HCT116 (cell line): Measurements from ENCODE around the gene NOP16. TPM values are rescaled to one million over a fixed set of nuclear protein-coding genes. Genes with fewer than 3 reads are reported as not detected.

Source experiments
- ATAC-seq: fragments of 200-7000 bp; cut with Tn5 transposase; 2 replicates; pipeline ENCODE4 v1.9.1; 2020; ENCODE audit warnings: mild to moderate bottlenecking, moderate library complexity
- Bru-seq: library from RNA; stranded (reverse); fragments of 400-500 nt; gene quantifications from one replicate; lab custom pipeline; 2021; lab: Mats Ljungman, UMichigan
- BruChase-seq, 2 experiments: library from RNA; stranded (reverse); fragments of 400-500 nt; gene quantifications; one replicate each; lab custom pipeline; 2021; lab: Mats Ljungman, UMichigan
- BruUV-seq: library from RNA; stranded (reverse); fragments of 400-500 nt; replicated peaks from 2 replicates; lab custom pipeline; 2021; lab: Mats Ljungman, UMichigan
- CTCF ChIA-PET: fragments of 300-600 bp; sonication (Branson Sonifier 250); formaldehyde crosslinking; loops from one replicate; lab custom pipeline; 2021; ENCODE audit warnings: antibody characterized with exemption; lab: Charles Lee
- POLR2A ChIA-PET: fragments of 300-600, 350-600 bp; sonication (Branson Sonifier 250); formaldehyde crosslinking; loops from one replicate; lab custom pipeline; 2021; ENCODE audit warnings: antibody characterized with exemption; lab: Charles Lee
- RAD21 ChIA-PET, 2 experiments: fragments of 300-600 bp; sonication (Branson Sonifier 250); formaldehyde crosslinking; loops; one replicate each; lab custom pipeline; 2023; ENCODE audit warnings: low total read pairs in 2 of 2; ENCODE audit not compliant: uncharacterized antibody in 2 of 2, unreplicated experiment in 2 of 2, low non-redundant PET in 1 of 2; lab: Charles Lee
- DNase-seq: peaks from one replicate; pipeline ENCODE4 v3.0.0-alpha.2; 2010; ENCODE audit warnings: low read depth, low spot score
- H2AFZ ChIP-seq: fragments of 200-600 bp; shearing (Covaris generic), sonication (generic); 2 replicates; pipeline ENCODE4 v1.6.1; 2017; ENCODE audit warnings: low read depth, mixed run types, mixed read lengths, antibody characterized with exemption, low read length; ENCODE audit not compliant: poor library complexity, severe bottlenecking
- H3K27ac ChIP-seq: 2 replicates; pipeline ENCODE4 v1.5.1; 2012; ENCODE audit warnings: low read depth, low read length
- H3K27me3 ChIP-seq: fragments of 200-600 bp; sonication (generic); 2 replicates; pipeline ENCODE4 v1.6.1; 2016; ENCODE audit warnings: mixed run types, low read length, mixed read lengths; ENCODE audit not compliant: insufficient read depth
- H3K36me3 ChIP-seq, 2 experiments: fragments of 200-500 bp in 1 of 2; fragments of 200-600 bp in 1 of 2; sonication (Bioruptor generic) in 1 of 2; sonication (generic) in 1 of 2; 2 replicates each; pipeline versions ENCODE4 v1.5.1 to v1.6.1; 2014 to 2016; ENCODE audit warnings: low read length in 2 of 2, inconsistent platforms in 1 of 2, mixed read lengths in 1 of 2, mixed run types in 1 of 2; ENCODE audit not compliant: insufficient read depth in 2 of 2, control insufficient read depth in 1 of 2
- H3K4me1 ChIP-seq, 2 experiments: fragments of 200-600 bp in 1 of 2; sonication (generic) in 1 of 2; 2 replicates each; pipeline versions ENCODE4 v1.5.1 to v1.6.1; 2012 to 2017; ENCODE audit warnings: low read length in 2 of 2, inconsistent platforms in 1 of 2, mild to moderate bottlenecking in 1 of 2, mixed read lengths in 1 of 2, mixed run types in 1 of 2, moderate library complexity in 1 of 2; ENCODE audit not compliant: insufficient read depth in 2 of 2, control insufficient read depth in 1 of 2
- H3K4me2 ChIP-seq: fragments of 200-600 bp; sonication (generic); 2 replicates; pipeline ENCODE4 v1.6.1; 2017; ENCODE audit warnings: mixed run types, low read length, mixed read lengths
- H3K4me3 ChIP-seq, 2 experiments: fragments of 200-600 bp in 1 of 2; sonication (generic) in 1 of 2; replicated peaks in 1 of 2; 2 replicates each; pipeline ENCODE4 v1.5.1; 2011 to 2016; ENCODE audit warnings: low read length in 2 of 2, control low read depth in 1 of 2, low read depth in 1 of 2, mild to moderate bottlenecking in 1 of 2, mixed read lengths in 1 of 2, mixed run types in 1 of 2
- H3K79me2 ChIP-seq: fragments of 200-600 bp; sonication (generic); 2 replicates; pipeline ENCODE4 v1.6.1; 2017; ENCODE audit warnings: mild to moderate bottlenecking, mixed run types, low read length, moderate library complexity, mixed read lengths; ENCODE audit not compliant: insufficient read depth
- H3K9ac ChIP-seq: fragments of 200-600 bp; sonication (generic); 2 replicates; pipeline ENCODE4 v1.6.1; 2016; ENCODE audit warnings: low read length, mixed read lengths
- H3K9me2 ChIP-seq: fragments of 200-600 bp; sonication (generic), shearing (Covaris generic); 2 replicates; pipeline ENCODE4 v1.6.1; 2017; ENCODE audit warnings: mixed run types, mild to moderate bottlenecking, moderate library complexity; ENCODE audit not compliant: insufficient read depth
- H3K9me3 ChIP-seq, 2 experiments: fragments of 200-500 bp in 1 of 2; fragments of 200-600 bp in 1 of 2; sonication (Bioruptor generic) in 1 of 2; sonication (generic) in 1 of 2; 2 replicates each; pipeline ENCODE4 v1.6.1; 2014 to 2017; ENCODE audit warnings: low read length in 2 of 2, mixed read lengths in 2 of 2, inconsistent platforms in 1 of 2, low read depth in 1 of 2, mild to moderate bottlenecking in 1 of 2, mixed run types in 1 of 2, moderate library complexity in 1 of 2; ENCODE audit not compliant: control insufficient read depth in 1 of 2, insufficient read depth in 1 of 2
- H4K20me1 ChIP-seq: fragments of 200-600 bp; sonication (generic), shearing (Covaris generic); 2 replicates; pipeline ENCODE4 v1.6.1; 2017; ENCODE audit warnings: mixed run types, mild to moderate bottlenecking, moderate library complexity; ENCODE audit not compliant: insufficient read depth
- CTCF ChIP-seq, 3 experiments: fragments of 200-600 bp in 1 of 3; sonication (generic) in 1 of 3; IDR thresholded peaks in 2 of 3; conservative IDR thresholded peaks in 1 of 3; 2 replicates each; pipeline ENCODE4 v1.5.1; 2012 to 2017; ENCODE audit warnings: low read depth in 2 of 3, low read length in 2 of 3, antibody characterized with exemption in 1 of 3, borderline replicate concordance in 1 of 3, control low read depth in 1 of 3, mild to moderate bottlenecking in 1 of 3, mixed read lengths in 1 of 3, mixed run types in 1 of 3, moderate library complexity in 1 of 3; ENCODE audit not compliant: insufficient read depth in 1 of 3
- EGR1 ChIP-seq: IDR thresholded peaks from 2 replicates; pipeline ENCODE4 v1.6.1; 2012; ENCODE audit warnings: low read depth
- EZH2phosphoT487 ChIP-seq: fragments of 200-600 bp; IDR thresholded peaks from 2 replicates; pipeline ENCODE4 v1.6.1; 2018; ENCODE audit warnings: antibody characterized with exemption, borderline replicate concordance
- POLR2A ChIP-seq: IDR thresholded peaks from 2 replicates; pipeline ENCODE4 v1.7.0; 2011; ENCODE audit warnings: borderline replicate concordance; ENCODE audit not compliant: insufficient read depth, insufficient read length; ENCODE audit errors: extremely low read depth
- POLR2AphosphoS5 ChIP-seq: IDR thresholded peaks from 2 replicates; pipeline ENCODE4 v1.6.1; 2011; ENCODE audit warnings: mild to moderate bottlenecking, low read depth, low read length, moderate library complexity
- SIN3A ChIP-seq: IDR thresholded peaks from 2 replicates; pipeline ENCODE4 v1.6.1; 2012; ENCODE audit warnings: low read depth
- TCF7L2 ChIP-seq: IDR thresholded peaks from 2 replicates; pipeline ENCODE4 v1.7.0; 2011; ENCODE audit warnings: borderline replicate concordance, inconsistent platforms; ENCODE audit not compliant: insufficient read depth, insufficient read length; ENCODE audit errors: extremely low read depth
- YY1 ChIP-seq: IDR thresholded peaks from 2 replicates; pipeline ENCODE4 v1.6.1; 2011; ENCODE audit warnings: low read length, low read depth, moderate library complexity, mild to moderate bottlenecking; ENCODE audit not compliant: insufficient replicate concordance; ENCODE audit errors: extremely low read depth
- ZBTB33 ChIP-seq: IDR thresholded peaks from 2 replicates; pipeline ENCODE4 v1.6.1; 2011; ENCODE audit warnings: mild to moderate bottlenecking, low read length, moderate library complexity; ENCODE audit not compliant: insufficient replicate concordance; ENCODE audit errors: extremely low read depth
- intact Hi-C: fragments of 100-400 bp; cut with micrococcal nuclease; formaldehyde crosslinking; loops from 2 replicates; pipeline ENCODE4 v1.10.0; 2022
- long read RNA-seq: library from polyadenylated mRNA; unstranded; transcript quantifications from one replicate; pipeline ENCODE4 v2.0.0, GENCODE V29; 2021; ENCODE audit not compliant: unreplicated experiment
- polyA plus RNA-seq: library from polyadenylated mRNA; unstranded; fragments of >200 nt; gene quantifications from 2 replicates; pipeline ENCODE4 v1.2.1, GENCODE V29; 2012; ENCODE audit warnings: missing spikeins
- total RNA-seq: library from RNA; stranded (reverse); gene quantifications from one replicate; pipeline ENCODE4 v1.2.1, GENCODE V29; 2021; ENCODE audit not compliant: unreplicated experiment

The NOP16 gene
- total RNA-seq (67.1 TPM), Bru-seq, nascent RNA (percentile 96 among the genes with signal in this experiment), BruChase-seq, experiment 1, labeled RNA remaining after a 6-hour chase (percentile 86 among the genes with signal in this experiment), BruChase-seq, experiment 2, labeled RNA remaining after a 2-hour chase (percentile 92 among the genes with signal in this experiment)
- polyA plus RNA-seq, result 53.0 and 55.4 TPM in 2 replicates
- long read RNA-seq, transcript NOP16-211 (5 exons, 954 nt), result minor isoform, 10 of 93 reads
- long read RNA-seq, transcript NOP16-207 (5 exons, 1,258 nt), result major isoform, 49 of 93 reads
- long read RNA-seq, partial matches to known transcripts, result 1 of 93 reads
- long read RNA-seq, other reads (novel, unspliced or antisense), result 26 of 93 reads

GRCh38 chr5:176388444-176389134, at the start of gene NOP16, which contains the start of gene HIGD2A:
TSS of gene NOP16 (minus strand) at chr5:176388598. CDS start at chr5:176388539, 59 bp downstream.
TSS of gene HIGD2A (plus strand) at chr5:176388751. CDS start at chr5:176388820, 69 bp downstream.
- Histone ChIP-seq H3K79me2 (peaks cover 64% of the 10 kb centered on the region), H3K27me3 (no peaks in the 10 kb centered on the region), H2AFZ (peak within 1 kb of the TSS; percentile 95), H3K9me2 (no peaks in the 10 kb centered on the region), H3K4me3 (peak within 1 kb of the TSS; percentile 78 to 99), H3K36me3 (peaks cover 24 to 48% of the 10 kb centered on the region in 2 experiments; a peak in 3 of 4 replicates), H3K9ac (peak within 1 kb of the TSS; percentile 93), H4K20me1 (peaks cover 13% of the 10 kb centered on the region; the same call in 1 of the 2 replicates), H3K4me2 (peak within 1 kb of the TSS; percentile 86), H3K27ac (peak within 1 kb of the TSS; percentile 94), H3K9me3 (no peaks in the 10 kb centered on the region), H3K4me1 (peaks cover 11 to 22% of the 10 kb centered on the region in 2 experiments; a peak in 3 of 4 replicates)
- DNase-seq (peak; percentile 98), ATAC-seq (peak; percentile 87)
- POLR2A ChIA-PET, result interaction anchor here (1.0 kb wide), 1 partner anchor 28 kb away, joined by 3 read pairs; the partner anchor contains the start of gene CLTB
- intact Hi-C loops, result loop anchor here (1.0 to 2.0 kb wide), 2 partner anchors 27 to 148 kb away; partner anchors contain the start of genes KIAA1191 and RNF44
- RAD21 ChIA-PET, result no interaction called here
- CTCF ChIA-PET, result no interaction called here
- no TSS peak for BruUV-seq
- TF ChIP-seq ZBTB33, result peak; percentile 93
- TF ChIP-seq CTCF (IDR thresholded peaks at IDR 0.05 in 2 of 3, conservative IDR thresholded peaks at IDR 0.05 in 1 of 3; ENCODE audit: borderline replicate concordance in 1 of 3, insufficient read depth in 1 of 3, low read depth in 2 of 3, low read length in 2 of 3), result no peak
- TF ChIP-seq SIN3A, result no peak
- TF ChIP-seq YY1, result peak; percentile 81
- TF ChIP-seq POLR2A, result peak; percentile 80
- TF ChIP-seq POLR2AphosphoS5, result peak; percentile 85
- no peak for TF ChIP-seq EGR1
- no peak for TF ChIP-seq EZH2phosphoT487
- TF ChIP-seq TCF7L2, result peak; percentile 53
